H1 (cell line): ENCODE data around the gene ARFGAP3. TPM values are rescaled to one million over a fixed set of nuclear protein-coding genes. Genes with fewer than 3 reads are reported as not detected.

Experiments used
- CTCF ChIA-PET: fragments of 300-600 bp; sonication (Branson Sonifier 250); formaldehyde crosslinking; loops from one replicate; lab custom pipeline; 2021; ENCODE audit not compliant: partially characterized antibody; lab: Charles Lee
- POLR2A ChIA-PET: fragments of 300-600 bp; sonication (Branson Sonifier 250); formaldehyde crosslinking; loops from one replicate; lab custom pipeline; 2021; ENCODE audit warnings: inconsistent platforms; ENCODE audit not compliant: partially characterized antibody; lab: Charles Lee
- DNase-seq, 2 experiments: peaks; one replicate each; pipeline versions ENCODE4 v3.0.0 to v3.0.0-alpha.2; 2010 to 2022; ENCODE audit warnings: low spot score in 2 of 2, low read depth in 1 of 2, mixed read lengths in 1 of 2
- FAIRE-seq: peaks from 2 replicates; lab custom pipeline; 2011; peaks lifted over from hg19 to GRCh38; lab: Jason Lieb, UNC
- H2AFZ ChIP-seq: 2 replicates; pipeline ENCODE4 v1.8.1; 2012; ENCODE audit warnings: low read length, inconsistent platforms
- H2AK5ac ChIP-seq: 2 replicates; pipeline ENCODE4 v1.6.1; 2013; ENCODE audit warnings: low read depth, low read length
- H2BK120ac ChIP-seq: replicated peaks from 2 replicates; pipeline ENCODE3; 2013; ENCODE audit warnings: low read depth, low read length, inconsistent platforms
- H2BK12ac ChIP-seq: 2 replicates; pipeline ENCODE4 v1.6.1; 2013; ENCODE audit warnings: low read depth, low read length
- H2BK15ac ChIP-seq: 2 replicates; pipeline ENCODE4 v1.6.1; 2013; ENCODE audit warnings: low read length
- H2BK20ac ChIP-seq: 2 replicates; pipeline ENCODE4 v1.6.1; 2013; ENCODE audit warnings: low read length
- H2BK5ac ChIP-seq: 2 replicates; pipeline ENCODE4 v1.6.1; 2013; ENCODE audit warnings: low read depth, low read length
- H3K14ac ChIP-seq: 2 replicates; pipeline ENCODE4 v1.6.1; 2013; ENCODE audit warnings: inconsistent platforms; ENCODE audit not compliant: insufficient read length
- H3K18ac ChIP-seq: 2 replicates; pipeline ENCODE4 v1.6.1; 2013; ENCODE audit warnings: low read length; ENCODE audit errors: extremely low read depth
- H3K23ac ChIP-seq: 2 replicates; pipeline ENCODE4 v1.6.1; 2013; ENCODE audit warnings: inconsistent platforms; ENCODE audit not compliant: insufficient read length
- H3K23me2 ChIP-seq: 2 replicates; pipeline ENCODE4 v1.6.1; 2013; ENCODE audit warnings: low read depth, low read length
- H3K27ac ChIP-seq: 2 replicates; pipeline ENCODE4 v1.6.1; 2011; ENCODE audit warnings: low read depth, low read length, inconsistent platforms
- H3K27me3 ChIP-seq, 4 experiments: replicated peaks in 1 of 4; 1 replicate in 1 of 4; 2 replicates in 3 of 4; pipeline versions ENCODE4 v1.6.1 to v1.8.1; 2011 to 2013; ENCODE audit warnings: low read length in 3 of 4, mild to moderate bottlenecking in 3 of 4, inconsistent platforms in 2 of 4, mixed read lengths in 2 of 4, moderate library complexity in 1 of 4; ENCODE audit not compliant: control insufficient read depth in 3 of 4, insufficient read depth in 3 of 4; ENCODE audit errors: extremely low read depth in 1 of 4
- H3K36me3 ChIP-seq, 4 experiments: 2 replicates each; pipeline versions ENCODE4 v1.6.1 to v1.8.1; 2011 to 2013; ENCODE audit warnings: mild to moderate bottlenecking in 4 of 4, low read length in 3 of 4, moderate library complexity in 2 of 4, control low read depth in 1 of 4, inconsistent platforms in 1 of 4; ENCODE audit not compliant: insufficient read depth in 4 of 4, control insufficient read depth in 2 of 4
- H3K4ac ChIP-seq: replicated peaks from 2 replicates; pipeline ENCODE3; 2013; ENCODE audit warnings: low read length, low read depth, mixed read lengths, inconsistent platforms; ENCODE audit not compliant: insufficient read length
- H3K4me1 ChIP-seq, 4 experiments: replicated peaks in 1 of 4; 1 replicate in 1 of 4; 2 replicates in 3 of 4; pipeline versions ENCODE4 v1.6.1 to v1.8.1; 2011 to 2013; ENCODE audit warnings: low read length in 3 of 4, inconsistent platforms in 2 of 4, mixed read lengths in 1 of 4; ENCODE audit not compliant: insufficient read depth in 4 of 4, control insufficient read depth in 3 of 4
- H3K4me2 ChIP-seq, 2 experiments: 2 replicates each; pipeline versions ENCODE4 v1.6.1 to v1.8.1; 2011 to 2013; ENCODE audit warnings: low read depth in 2 of 2, low read length in 2 of 2, control low read depth in 1 of 2, inconsistent platforms in 1 of 2, mild to moderate bottlenecking in 1 of 2; ENCODE audit not compliant: insufficient read depth in 1 of 2
- H3K4me3 ChIP-seq, 4 experiments: fragments of 200-600, 300-600 bp in 1 of 4; sonication (generic), shearing (Covaris generic), sonication (Bioruptor Twin) in 1 of 4; 2 replicates each; pipeline versions ENCODE4 v1.5.1 to v1.8.1; 2011 to 2016; ENCODE audit warnings: low read length in 4 of 4, low read depth in 3 of 4, control low read depth in 2 of 4, inconsistent platforms in 2 of 4, mild to moderate bottlenecking in 2 of 4, mixed read lengths in 1 of 4, moderate library complexity in 1 of 4; ENCODE audit not compliant: insufficient read depth in 2 of 4; ENCODE audit errors: extremely low read depth in 1 of 4
- H3K56ac ChIP-seq: replicated peaks from 2 replicates; pipeline ENCODE3; 2013; ENCODE audit warnings: low read depth, mild to moderate bottlenecking, mixed read lengths, low read length, inconsistent platforms; ENCODE audit not compliant: insufficient read length
- H3K79me1 ChIP-seq: 2 replicates; pipeline ENCODE4 v1.6.1; 2013; ENCODE audit warnings: low read depth, low read length, control low read depth
- H3K79me2 ChIP-seq, 2 experiments: 2 replicates each; pipeline versions ENCODE4 v1.6.1 to v1.8.1; 2012 to 2013; ENCODE audit warnings: low read length in 2 of 2, mild to moderate bottlenecking in 2 of 2, inconsistent platforms in 1 of 2; ENCODE audit not compliant: insufficient read depth in 2 of 2, control insufficient read depth in 1 of 2
- H3K9ac ChIP-seq, 4 experiments: replicated peaks in 1 of 4; 1 replicate in 1 of 4; 2 replicates in 3 of 4; pipeline versions ENCODE4 v1.6.1 to v1.8.1; 2011 to 2013; ENCODE audit warnings: low read depth in 3 of 4, low read length in 3 of 4, control low read depth in 2 of 4, mild to moderate bottlenecking in 2 of 4, moderate library complexity in 2 of 4, inconsistent platforms in 1 of 4; ENCODE audit errors: extremely low read depth in 1 of 4
- H3K9me3 ChIP-seq, 2 experiments: 2 replicates each; pipeline versions ENCODE4 v1.6.1 to v1.8.1; 2012 to 2013; ENCODE audit warnings: mild to moderate bottlenecking in 2 of 2, moderate library complexity in 2 of 2, control low read depth in 1 of 2, inconsistent platforms in 1 of 2, low read depth in 1 of 2, low read length in 1 of 2, mixed read lengths in 1 of 2; ENCODE audit not compliant: insufficient read depth in 2 of 2
- H4K20me1 ChIP-seq, 2 experiments: replicated peaks in 1 of 2; 2 replicates each; pipeline versions ENCODE3 to v1.8.1; 2011 to 2013; ENCODE audit warnings: inconsistent platforms in 2 of 2, low read length in 2 of 2, mild to moderate bottlenecking in 1 of 2; ENCODE audit not compliant: insufficient read depth in 2 of 2, control insufficient read depth in 1 of 2
- H4K5ac ChIP-seq: 2 replicates; pipeline ENCODE4 v1.6.1; 2013; ENCODE audit warnings: low read length, low read depth, mixed read lengths, inconsistent platforms; ENCODE audit not compliant: insufficient read length
- H4K8ac ChIP-seq: 2 replicates; pipeline ENCODE4 v1.8.0; 2013; ENCODE audit warnings: mild to moderate bottlenecking, moderate library complexity, low read length, inconsistent platforms; ENCODE audit not compliant: insufficient read depth; ENCODE audit errors: extremely low read depth
- H4K91ac ChIP-seq: replicated peaks from 2 replicates; pipeline ENCODE3; 2013; ENCODE audit warnings: low read length, mixed read lengths, inconsistent platforms; ENCODE audit not compliant: insufficient read length
- CBX5 ChIP-seq: fragments of 300-800, 300-1000 bp; sonication (generic); IDR thresholded peaks from 2 replicates; pipeline ENCODE4 v1.7.1; 2016; ENCODE audit warnings: antibody characterized with exemption, low read length, low read depth
- CHD1 ChIP-seq: IDR thresholded peaks from 2 replicates; pipeline ENCODE4 v1.6.1; 2012; ENCODE audit warnings: low read depth, low read length, improper control_type of control experiment
- CHD2 ChIP-seq: IDR thresholded peaks from 2 replicates; pipeline ENCODE4 v1.6.1; 2012; ENCODE audit warnings: low read length, improper control_type of control experiment
- EZH2 ChIP-seq: fragments of 200-600 bp; sonication (generic); IDR thresholded peaks from 2 replicates; pipeline ENCODE4 v1.7.1; 2012; ENCODE audit warnings: low read depth, mild to moderate bottlenecking, moderate library complexity, low read length, inconsistent platforms; ENCODE audit not compliant: severe bottlenecking
- GABPA ChIP-seq: IDR thresholded peaks from 2 replicates; pipeline ENCODE4 v1.6.1; 2011; ENCODE audit warnings: mild to moderate bottlenecking, low read length, moderate library complexity, borderline replicate concordance; ENCODE audit not compliant: insufficient read depth
- KDM5A ChIP-seq: fragments of 200-600 bp; IDR thresholded peaks from 2 replicates; pipeline ENCODE4 v1.7.1; 2012; ENCODE audit warnings: mild to moderate bottlenecking, low read length, inconsistent platforms, mixed read lengths
- PHF8 ChIP-seq: fragments of 200-600 bp; sonication (generic); conservative IDR thresholded peaks from 2 replicates; pipeline ENCODE4 v1.7.1; 2012; ENCODE audit warnings: low read depth, mild to moderate bottlenecking, inconsistent platforms, low read length, moderate library complexity
- POU5F1 ChIP-seq: IDR thresholded peaks from 2 replicates; pipeline ENCODE4 v1.6.1; 2011; ENCODE audit warnings: low read depth, mild to moderate bottlenecking, low read length, moderate library complexity
- SIRT6 ChIP-seq: IDR thresholded peaks from one replicate; pipeline ENCODE4 v1.7.1; 2012; ENCODE audit warnings: low read length, inconsistent platforms
- SIX5 ChIP-seq: IDR thresholded peaks from 2 replicates; pipeline ENCODE4 v1.6.1; 2011; ENCODE audit warnings: mild to moderate bottlenecking, low read depth, low read length
- SP1 ChIP-seq: IDR thresholded peaks from 2 replicates; pipeline ENCODE4 v1.6.1; 2011; ENCODE audit warnings: low read depth, low read length
- WGBS, 2 experiments: shearing (Covaris generic) in 1 of 2; methylation state at CpG; one replicate each; pipeline versions ENCODE4 v1.1.6 to v1.1.7; 2013 to 2015; ENCODE audit warnings: low lambda C conversion rate in 2 of 2, mixed read lengths in 2 of 2, inconsistent platforms in 1 of 2, low coverage in 1 of 2, missing lambda C conversion rate in 1 of 2; ENCODE audit not compliant: insufficient replicate concordance in 2 of 2, insufficient coverage in 1 of 2, insufficient read length in 1 of 2; ENCODE audit errors: extremely low coverage in 1 of 2, missing lambda C conversion rate in 1 of 2; 5-methylcytosine and 5-hydroxymethylcytosine counted together
- polyA plus RNA-seq, 7 experiments: library from polyadenylated mRNA; depleted of rRNA in 3 of 7; stranded (reverse) in 5 of 7; unstranded in 2 of 7; fragments of >200 nt in 5 of 7; fragments of 200-250 nt in 2 of 7; gene quantifications; 1 replicate in 5 of 7; 2 replicates in 1 of 7; 4 replicates in 1 of 7; pipeline versions ENCODE4 v1.2.1 to v1.2.3, GENCODE V29; 2011 to 2013; ENCODE audit warnings: missing spikeins in 2 of 7, mixed read lengths in 2 of 7
- total RNA-seq: library from RNA; stranded (reverse); fragmentation: NEBNext Ultra II Directional; extraction: Animal tissue kit (Norgen Biotek cat#: 25700); gene quantifications from 2 replicates; pipeline ENCODE4 v1.2.1, GENCODE V29; 2021
- TF ChIP-seq, protein P1 (sequence below): IDR thresholded peaks from 2 replicates; pipeline ENCODE4 v1.6.1; 2011; ENCODE audit warnings: low read length, improper control_type of control experiment

The ARFGAP3 gene
- total and polyA plus RNA-seq, 2 of the 8 experiments (the other 6 are each of a cell fraction or from before 2014, with no cell fraction given): 9.7 to 16.0 TPM

DNA sequence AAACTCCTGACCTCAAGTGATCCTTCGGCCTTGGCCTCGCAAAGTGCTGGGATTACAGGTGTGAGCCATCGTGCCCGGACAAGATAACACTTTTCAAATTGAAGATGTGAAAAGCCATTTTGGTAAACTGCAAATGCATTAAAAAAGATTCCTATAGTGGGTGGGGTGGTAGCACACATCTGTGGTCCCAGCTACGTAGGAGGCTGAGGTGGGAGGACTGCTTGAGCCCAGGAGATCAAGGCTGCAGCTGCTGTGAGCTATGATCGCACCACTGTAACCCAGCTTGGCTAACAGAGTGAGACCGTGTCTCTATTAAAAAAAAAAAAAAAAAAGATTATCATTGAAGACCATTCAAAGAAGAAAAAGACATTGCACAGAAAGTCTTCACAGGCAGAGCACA, 16.9 kb upstream of the ARFGAP3 start:
- no peak overlapping the region for H3K14ac ChIP-seq
- DNase-seq: no peak
- H4K5ac ChIP-seq: no peak overlapping the region
- H2BK20ac ChIP-seq: no peak overlapping the region
- H2AFZ ChIP-seq: no peak overlapping the region
- no peak for FAIRE-seq
- no peak overlapping the region for H4K91ac ChIP-seq
- no peaks in the 10 kb centered on the region for H3K79me2 ChIP-seq
- no peak overlapping the region for H3K27ac ChIP-seq
- H4K20me1 ChIP-seq: peaks cover 4 to 8% of the 10 kb centered on the region in 2 experiments
- CTCF ChIA-PET: interaction anchor here (0.8 to 1.1 kb wide), 2 partner anchors 116 to 117 kb away, joined by 3 read pairs; no protein-coding TSS in a partner anchor
- no peak overlapping the region for H2BK12ac ChIP-seq
- H3K4me2 ChIP-seq: no peak overlapping the region
- no peak overlapping the region for H2BK5ac ChIP-seq
- H3K4me1 ChIP-seq: no peaks in the 10 kb centered on the region
- no peak overlapping the region for H2AK5ac ChIP-seq
- no peaks in the 10 kb centered on the region for H3K27me3 ChIP-seq
- H3K9me3 ChIP-seq: no peaks in the 10 kb centered on the region
- no peak overlapping the region for H3K4ac ChIP-seq
- no peak overlapping the region for H3K56ac ChIP-seq
- no peak overlapping the region for H3K4me3 ChIP-seq
- no peak overlapping the region for H2BK120ac ChIP-seq
- H3K79me1 ChIP-seq: no peaks in the 10 kb centered on the region; the same call in 1 of the 2 replicates
- peaks cover 11 to 33% (median 26%) of the 10 kb centered on the region in 4 experiments; a peak in 6 of 8 replicates for H3K36me3 ChIP-seq
- no peak overlapping the region for H3K18ac ChIP-seq
- no peaks in the 10 kb centered on the region for H3K23me2 ChIP-seq
- H2BK15ac ChIP-seq: no peak overlapping the region
- POLR2A ChIA-PET: no interaction called here
- no peak overlapping the region for H4K8ac ChIP-seq
- no peak overlapping the region for H3K23ac ChIP-seq
- H3K9ac ChIP-seq: no peak overlapping the region
- WGBS, 2 experiments: 93% methylated on average over 7 of the region's 7 CpGs; no CpG with 5 or more reads in 1 of the 2 experiments
- TF ChIP-seq PHF8 (no peak), SIRT6 (no peak), CBX5 (no peak), CHD2 (no peak), SP1 (no peak), POU5F1 (no peak), KDM5A (no peak), SIX5 (no peak), GABPA (no peak), CHD1 (no peak), EZH2 (no peak)
- TF ChIP-seq, protein P1, sequence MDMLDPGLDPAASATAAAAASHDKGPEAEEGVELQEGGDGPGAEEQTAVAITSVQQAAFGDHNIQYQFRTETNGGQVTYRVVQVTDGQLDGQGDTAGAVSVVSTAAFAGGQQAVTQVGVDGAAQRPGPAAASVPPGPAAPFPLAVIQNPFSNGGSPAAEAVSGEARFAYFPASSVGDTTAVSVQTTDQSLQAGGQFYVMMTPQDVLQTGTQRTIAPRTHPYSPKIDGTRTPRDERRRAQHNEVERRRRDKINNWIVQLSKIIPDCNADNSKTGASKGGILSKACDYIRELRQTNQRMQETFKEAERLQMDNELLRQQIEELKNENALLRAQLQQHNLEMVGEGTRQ: no peak
